Neural progenitor cell (in vitro differentiated cells): Measurements from ENCODE around the gene TPCN1. TPM values are rescaled to one million over a fixed set of nuclear protein-coding genes. Genes with fewer than 3 reads are reported as not detected.

Experiments used
- DNase-seq: peaks from one replicate; pipeline ENCODE4 v3.0.0-alpha.2; 2016; ENCODE audit warnings: low spot score
- H2AFZ ChIP-seq: fragments of 200-600 bp; sonication (generic); replicated peaks from 2 replicates; pipeline ENCODE4 v1.6.1; 2016; ENCODE audit warnings: antibody characterized with exemption
- H3F3A ChIP-seq: fragments of 200-600 bp; sonication (generic); 2 replicates; pipeline ENCODE4 v1.6.1; 2016; ENCODE audit warnings: antibody characterized with exemption, low read depth
- H3K27ac ChIP-seq: fragments of 200-600 bp; sonication (generic); 2 replicates; pipeline ENCODE4 v1.5.1; 2016; ENCODE audit warnings: mild to moderate bottlenecking
- H3K27me3 ChIP-seq: fragments of 200-600 bp; sonication (generic); 2 replicates; pipeline ENCODE4 v1.6.1; 2016; ENCODE audit warnings: mild to moderate bottlenecking, moderate library complexity
- H3K36me3 ChIP-seq: fragments of 200-600 bp; sonication (generic); 2 replicates; pipeline ENCODE4 v1.5.1; 2016
- H3K4me1 ChIP-seq: fragments of 200-600 bp; sonication (generic); 2 replicates; pipeline ENCODE4 v1.6.1; 2016; ENCODE audit warnings: mixed run types
- H3K4me2 ChIP-seq: fragments of 200-600 bp; sonication (generic); 2 replicates; pipeline ENCODE4 v1.6.1; 2016
- H3K4me3 ChIP-seq: fragments of 200-600 bp; sonication (generic); 2 replicates; pipeline ENCODE4 v1.5.1; 2016
- H3K79me2 ChIP-seq: fragments of 200-600 bp; sonication (generic); 2 replicates; pipeline ENCODE4 v1.6.1; 2016; ENCODE audit warnings: low read depth
- H3K9ac ChIP-seq: fragments of 200-600 bp; sonication (generic); 2 replicates; pipeline ENCODE4 v1.6.1; 2016
- H3K9me3 ChIP-seq: fragments of 200-600 bp; sonication (generic); 2 replicates; pipeline ENCODE4 v1.5.1; 2016; ENCODE audit warnings: low read depth
- H4K20me1 ChIP-seq: fragments of 200-600 bp; sonication (generic); 2 replicates; pipeline ENCODE4 v1.6.1; 2016; ENCODE audit warnings: low read depth
- H3K27ac Mint-ChIP-seq: 3 replicates; pipeline ENCODE4 v1.8.0; 2021; ENCODE audit warnings: mixed read lengths
- H3K27me3 Mint-ChIP-seq: 2 replicates; pipeline ENCODE4 v1.8.0; 2022; ENCODE audit warnings: low read depth, mild to moderate bottlenecking, inconsistent platforms, moderate library complexity, mixed read lengths; ENCODE audit not compliant: insufficient read depth
- H3K36me3 Mint-ChIP-seq: 3 replicates; pipeline ENCODE4 v1.8.0; 2021; ENCODE audit warnings: mixed read lengths
- H3K4me1 Mint-ChIP-seq: 3 replicates; pipeline ENCODE4 v1.8.0; 2021; ENCODE audit warnings: mixed read lengths
- H3K4me3 Mint-ChIP-seq: 3 replicates; pipeline ENCODE4 v1.8.0; 2021; ENCODE audit warnings: mild to moderate bottlenecking, moderate library complexity, mixed read lengths
- H3K9me3 Mint-ChIP-seq: 3 replicates; pipeline ENCODE4 v1.8.0; 2020; ENCODE audit warnings: mixed read lengths
- EZH2 ChIP-seq: fragments of 200-600 bp; sonication (generic); IDR thresholded peaks from 2 replicates; pipeline ENCODE4 v1.6.1; 2017; ENCODE audit warnings: antibody characterized with exemption, mild to moderate bottlenecking, moderate library complexity
- EZH2phosphoT487 ChIP-seq: fragments of 200-600 bp; sonication (generic); IDR thresholded peaks from 2 replicates; pipeline ENCODE4 v1.6.1; 2017; ENCODE audit warnings: antibody characterized with exemption
- total RNA-seq: library from RNA; depleted of rRNA; stranded (reverse); fragments of >200 nt; gene quantifications from 2 replicates; pipeline ENCODE4 v1.2.3, GENCODE V29; 2015; ENCODE audit warnings: low replicate concordance
- TF ChIP-seq, protein P1 (sequence below): fragments of 200-600 bp; sonication (generic); IDR thresholded peaks from 2 replicates; pipeline ENCODE4 v1.5.1; 2017; ENCODE audit warnings: antibody characterized with exemption, mild to moderate bottlenecking

The TPCN1 gene
- total RNA-seq, 1 donor from 2014 or later = 12.2 TPM

DNA sequence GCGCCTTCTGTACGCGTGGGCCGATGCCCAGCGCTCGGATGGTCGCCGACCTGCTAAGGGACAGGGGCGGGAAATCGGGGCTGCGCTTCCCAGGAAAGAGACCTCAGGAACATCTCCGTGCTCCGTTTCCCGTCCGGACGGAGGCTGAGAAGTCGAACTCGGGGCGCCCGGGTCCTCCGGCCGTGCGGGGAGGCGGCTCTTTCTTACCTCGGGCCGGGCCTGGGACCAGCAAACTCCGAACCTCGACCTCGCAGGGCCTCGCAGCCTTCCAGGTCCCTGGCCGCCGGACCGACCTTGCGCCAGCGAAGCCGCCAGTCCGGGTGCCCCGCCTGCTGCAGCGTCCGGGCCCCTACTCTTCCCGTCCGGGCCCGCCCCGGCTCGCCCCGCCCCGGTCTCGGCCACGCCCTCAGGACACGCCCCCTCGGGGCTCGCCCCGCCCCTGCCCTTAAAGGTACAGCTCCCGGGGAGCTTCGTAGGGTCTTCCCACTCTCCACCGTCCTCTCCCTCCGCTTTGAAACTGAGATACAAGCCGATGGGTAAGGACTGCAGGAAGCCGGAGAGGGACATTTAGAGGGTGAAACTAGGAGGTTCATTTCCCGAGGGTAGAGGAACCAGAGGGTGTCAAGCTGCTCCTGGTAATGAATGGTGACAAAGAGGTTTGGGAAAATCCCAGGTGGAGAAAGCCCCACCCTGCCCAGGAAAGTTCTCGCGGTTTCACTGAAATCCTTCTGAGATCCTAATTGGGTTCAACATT lies 113.7 kb downstream of the TPCN1 start, which contains the start of gene SLC8B1:
Gene SLC8B1 (minus strand): TSS at position 324 of the 754 bp plus-strand sequence. CDS start 2,231 bp downstream, outside the sequence.
- Histone ChIP-seq H3K4me2 (peak within 1 kb of the TSS; percentile 73), H3F3A (peaks cover 3% of the 10 kb centered on the region), H3K4me1 (no peaks in the 10 kb centered on the region), H2AFZ (peak within 1 kb of the TSS; percentile 40), H3K79me2 (no peaks in the 10 kb centered on the region), H3K4me3 (peak within 1 kb of the TSS; percentile 53), H3K9ac (no peak within 1 kb of the TSS), H3K27ac (no peak within 1 kb of the TSS), H4K20me1 (no peaks in the 10 kb centered on the region), H3K36me3 (no peaks in the 10 kb centered on the region), H3K9me3 (no peaks in the 10 kb centered on the region), H3K27me3 (peaks cover 29% of the 10 kb centered on the region)
- TF ChIP-seq EZH2phosphoT487 = no peak
- peak; percentile 62 for TF ChIP-seq EZH2
- Mint-ChIP-seq H3K27ac (no peak within 1 kb of the TSS), H3K9me3 (no peaks in the 10 kb centered on the region), H3K27me3 (peaks cover 12% of the 10 kb centered on the region), H3K36me3 (peaks cover 2% of the 10 kb centered on the region), H3K4me1 (peaks cover 15% of the 10 kb centered on the region), H3K4me3 (peak within 1 kb of the TSS; percentile 87)
- DNase-seq = peak; percentile 93

DNA sequence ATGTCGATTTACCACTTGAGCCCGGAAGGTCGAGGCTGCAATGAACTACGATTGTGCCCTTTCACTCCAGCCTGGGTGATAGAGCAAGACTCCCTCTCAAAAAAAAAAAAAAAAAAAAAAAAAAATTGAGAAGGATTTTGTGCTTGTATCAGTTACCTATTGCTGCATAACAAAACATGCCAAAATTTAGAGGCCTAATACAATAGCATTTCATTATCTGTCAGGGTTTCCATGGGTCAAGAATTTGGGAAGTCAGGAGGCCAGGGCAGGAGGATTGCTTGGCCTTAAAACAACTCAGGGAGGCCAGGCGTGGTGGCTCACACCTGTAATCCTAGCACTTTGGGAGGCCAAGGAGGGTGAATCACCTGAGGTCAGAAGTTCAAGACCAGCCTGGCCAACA lies 118.3 kb downstream of the TPCN1 start:
- Histone ChIP-seq H3K9ac (no peak overlapping the region), H3K79me2 (no peaks in the 10 kb centered on the region), H2AFZ (no peak overlapping the region), H4K20me1 (no peaks in the 10 kb centered on the region), H3K27ac (no peak overlapping the region), H3K4me2 (no peak overlapping the region), H3K9me3 (no peaks in the 10 kb centered on the region), H3F3A (no peaks in the 10 kb centered on the region), H3K4me3 (no peak overlapping the region), H3K4me1 (no peaks in the 10 kb centered on the region), H3K27me3 (peaks cover 14% of the 10 kb centered on the region), H3K36me3 (no peaks in the 10 kb centered on the region)
- Mint-ChIP-seq H3K36me3 (no peaks in the 10 kb centered on the region), H3K9me3 (no peaks in the 10 kb centered on the region), H3K27ac (no peak overlapping the region), H3K27me3 (peaks cover 13% of the 10 kb centered on the region), H3K4me1 (peaks cover 5% of the 10 kb centered on the region), H3K4me3 (no peak overlapping the region)
- TF ChIP-seq, protein P1, sequence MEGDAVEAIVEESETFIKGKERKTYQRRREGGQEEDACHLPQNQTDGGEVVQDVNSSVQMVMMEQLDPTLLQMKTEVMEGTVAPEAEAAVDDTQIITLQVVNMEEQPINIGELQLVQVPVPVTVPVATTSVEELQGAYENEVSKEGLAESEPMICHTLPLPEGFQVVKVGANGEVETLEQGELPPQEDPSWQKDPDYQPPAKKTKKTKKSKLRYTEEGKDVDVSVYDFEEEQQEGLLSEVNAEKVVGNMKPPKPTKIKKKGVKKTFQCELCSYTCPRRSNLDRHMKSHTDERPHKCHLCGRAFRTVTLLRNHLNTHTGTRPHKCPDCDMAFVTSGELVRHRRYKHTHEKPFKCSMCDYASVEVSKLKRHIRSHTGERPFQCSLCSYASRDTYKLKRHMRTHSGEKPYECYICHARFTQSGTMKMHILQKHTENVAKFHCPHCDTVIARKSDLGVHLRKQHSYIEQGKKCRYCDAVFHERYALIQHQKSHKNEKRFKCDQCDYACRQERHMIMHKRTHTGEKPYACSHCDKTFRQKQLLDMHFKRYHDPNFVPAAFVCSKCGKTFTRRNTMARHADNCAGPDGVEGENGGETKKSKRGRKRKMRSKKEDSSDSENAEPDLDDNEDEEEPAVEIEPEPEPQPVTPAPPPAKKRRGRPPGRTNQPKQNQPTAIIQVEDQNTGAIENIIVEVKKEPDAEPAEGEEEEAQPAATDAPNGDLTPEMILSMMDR = no peak
- TF ChIP-seq EZH2phosphoT487 (no peak), EZH2 (no peak)
- no peak for DNase-seq

DNA sequence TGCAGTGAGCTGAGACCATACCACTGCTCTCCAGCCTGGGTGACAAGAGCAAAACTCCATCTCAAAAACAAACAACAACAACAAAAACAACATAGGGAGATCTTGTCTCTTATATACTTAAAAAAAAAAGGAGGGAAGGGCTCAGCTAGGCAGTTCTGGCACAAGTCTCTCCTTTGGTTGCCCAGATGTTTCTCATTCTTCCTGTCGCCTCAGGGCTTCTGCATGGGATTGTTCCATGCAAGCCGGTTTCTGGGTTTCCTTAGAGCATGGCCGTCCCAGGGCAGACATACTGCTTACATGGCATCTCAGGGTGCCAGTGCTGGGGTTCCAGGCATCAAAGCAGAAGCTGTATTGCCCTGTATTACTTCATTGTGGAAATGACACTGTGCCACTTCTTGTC lies 118.8 kb downstream of the TPCN1 start:
- H3K9ac ChIP-seq = no peak overlapping the region
- Mint-ChIP-seq H3K4me1 (peaks cover 3% of the 10 kb centered on the region), H3K36me3 (no peaks in the 10 kb centered on the region), H3K4me3 (no peak overlapping the region), H3K27ac (no peak overlapping the region), H3K27me3 (peaks cover 11% of the 10 kb centered on the region), H3K9me3 (no peaks in the 10 kb centered on the region)
- no peak for DNase-seq
- H3K27me3 ChIP-seq = peaks cover 9% of the 10 kb centered on the region
- H3K4me1 ChIP-seq = no peaks in the 10 kb centered on the region
- no peaks in the 10 kb centered on the region for H3K79me2 ChIP-seq
- no peak overlapping the region for H2AFZ ChIP-seq
- no peak for TF ChIP-seq EZH2phosphoT487
- TF ChIP-seq EZH2 = no peak
- TF ChIP-seq, protein P1 = no peak
- H3K9me3 ChIP-seq = no peaks in the 10 kb centered on the region
- no peak overlapping the region for H3K4me2 ChIP-seq
- no peak overlapping the region for H3K27ac ChIP-seq
- H3F3A ChIP-seq = no peaks in the 10 kb centered on the region
- no peak overlapping the region for H3K4me3 ChIP-seq
- H3K36me3 ChIP-seq = no peaks in the 10 kb centered on the region
- H4K20me1 ChIP-seq = no peaks in the 10 kb centered on the region

DNA sequence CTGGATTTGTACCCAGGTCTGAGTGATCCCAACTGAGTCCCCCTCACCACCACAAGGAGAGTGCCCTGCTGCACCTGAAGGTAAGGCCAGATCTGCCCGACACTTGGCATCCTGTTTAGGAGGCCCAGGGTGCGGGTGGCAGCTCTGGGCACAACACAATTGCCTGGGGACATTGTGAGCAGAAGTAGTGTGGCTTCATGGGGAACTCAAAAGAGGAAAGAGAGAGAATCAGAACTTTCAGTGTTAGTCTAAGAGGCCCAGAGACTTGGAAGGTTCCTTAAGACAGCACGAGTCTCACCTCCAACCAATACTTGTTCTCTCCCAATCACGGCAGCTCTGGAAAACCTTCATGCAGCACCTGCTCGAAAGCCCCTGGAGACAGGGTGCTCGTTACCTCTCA lies 120.3 kb downstream of the TPCN1 start:
- no peaks in the 10 kb centered on the region for H3K36me3 ChIP-seq
- H3K79me2 ChIP-seq = no peaks in the 10 kb centered on the region
- no peaks in the 10 kb centered on the region for H3K4me1 ChIP-seq
- H2AFZ ChIP-seq = no peak overlapping the region
- Mint-ChIP-seq H3K9me3 (no peaks in the 10 kb centered on the region), H3K4me1 (peaks cover 3% of the 10 kb centered on the region), H3K4me3 (peak overlapping the region; percentile 48), H3K27me3 (peaks cover 13% of the 10 kb centered on the region), H3K27ac (no peak overlapping the region), H3K36me3 (no peaks in the 10 kb centered on the region)
- no peak for TF ChIP-seq EZH2phosphoT487
- TF ChIP-seq EZH2 = no peak
- TF ChIP-seq, protein P1 = no peak
- no peaks in the 10 kb centered on the region for H3K27me3 ChIP-seq
- no peak overlapping the region for H3K4me3 ChIP-seq
- DNase-seq = no peak
- no peaks in the 10 kb centered on the region for H4K20me1 ChIP-seq
- H3K9me3 ChIP-seq = no peaks in the 10 kb centered on the region
- no peak overlapping the region for H3K9ac ChIP-seq
- H3K27ac ChIP-seq = no peak overlapping the region
- no peak overlapping the region for H3K4me2 ChIP-seq
- no peaks in the 10 kb centered on the region for H3F3A ChIP-seq
